Measurements from ENCODE around the gene CHI3L1.

The CHI3L1 gene

GRCh38 chr1:203178821-203179666, 7.5 kb downstream of the CHI3L1 start:
- H3K4me1 ChIP-seq (ENCODE audit: low read length) = peaks cover 41% of the 10 kb centered on the region
- H3K9ac ChIP-seq (ENCODE audit: low read length) = no peak overlapping the region
- no peak for TF ChIP-seq EZH2phosphoT487 (IDR thresholded peaks at IDR 0.05; ENCODE audit: low read depth)
- no peak for TF ChIP-seq CTCF (IDR thresholded peaks at IDR 0.05; ENCODE audit: low read depth, low read length)
- no peak overlapping the region for H2AFZ ChIP-seq (ENCODE audit: low read depth, low read length)
- peaks cover 3% of the 10 kb centered on the region; the same call in 1 of the 2 replicates for H4K20me1 ChIP-seq (ENCODE audit: insufficient read depth, low read length)
- H3K27ac ChIP-seq (ENCODE audit: low read length) = no peak overlapping the region
- no peaks in the 10 kb centered on the region for H3K9me3 ChIP-seq (ENCODE audit: insufficient read depth, low read length)
- H3K4me2 ChIP-seq (ENCODE audit: low read length) = no peak overlapping the region
- peaks cover 69% of the 10 kb centered on the region for H3K27me3 ChIP-seq (ENCODE audit: low read depth, low read length)
- no peaks in the 10 kb centered on the region for H3K36me3 ChIP-seq (replicated peaks; ENCODE audit: low read depth, low read length)
- H3K4me3 ChIP-seq (ENCODE audit: low read length) = no peak overlapping the region
- no peaks in the 10 kb centered on the region for H3K79me2 ChIP-seq (ENCODE audit: low read length)

- Histone ChIP-seq H3K9ac (ENCODE audit: low read length) (no peak overlapping the region), H3K27ac (ENCODE audit: low read length) (no peak overlapping the region), H3K27me3 (ENCODE audit: low read depth, low read length) (peaks cover 69% of the 10 kb centered on the region), H3K4me1 (ENCODE audit: low read length) (peaks cover 51% of the 10 kb centered on the region), H3K4me3 (ENCODE audit: low read length) (no peak overlapping the region), H3K79me2 (ENCODE audit: low read length) (no peaks in the 10 kb centered on the region), H2AFZ (ENCODE audit: low read depth, low read length) (no peak overlapping the region), H3K4me2 (ENCODE audit: low read length) (no peak overlapping the region), H3K36me3 (replicated peaks; ENCODE audit: low read depth, low read length) (no peaks in the 10 kb centered on the region), H3K9me3 (ENCODE audit: insufficient read depth, low read length) (no peaks in the 10 kb centered on the region), H4K20me1 (ENCODE audit: insufficient read depth, low read length) (peaks cover 5% of the 10 kb centered on the region; the same call in 1 of the 2 replicates)
- TF ChIP-seq CTCF (IDR thresholded peaks at IDR 0.05; ENCODE audit: low read depth, low read length) (no peak), EZH2phosphoT487 (IDR thresholded peaks at IDR 0.05; ENCODE audit: low read depth) (no peak)
These were observed 8.4 kb downstream of the CHI3L1 start for GRCh38 chr1:203178083-203178482.

- H3K36me3 ChIP-seq (replicated peaks; ENCODE audit: low read depth, low read length) = no peaks in the 10 kb centered on the region
- H3K79me2 ChIP-seq (ENCODE audit: low read length) = no peaks in the 10 kb centered on the region
- H3K9me3 ChIP-seq (ENCODE audit: insufficient read depth, low read length) = no peaks in the 10 kb centered on the region
- H4K20me1 ChIP-seq (ENCODE audit: insufficient read depth, low read length) = peaks cover 5% of the 10 kb centered on the region; the same call in 1 of the 2 replicates
- peaks cover 56% of the 10 kb centered on the region for H3K4me1 ChIP-seq (ENCODE audit: low read length)
- no peak overlapping the region for H3K27ac ChIP-seq (ENCODE audit: low read length)
- H3K4me3 ChIP-seq (ENCODE audit: low read length) = no peak overlapping the region
- H3K27me3 ChIP-seq (ENCODE audit: low read depth, low read length) = peaks cover 69% of the 10 kb centered on the region
- TF ChIP-seq CTCF (IDR thresholded peaks at IDR 0.05; ENCODE audit: low read depth, low read length) (no peak), EZH2phosphoT487 (IDR thresholded peaks at IDR 0.05; ENCODE audit: low read depth) (no peak)
- H2AFZ ChIP-seq (ENCODE audit: low read depth, low read length) = no peak overlapping the region
- H3K9ac ChIP-seq (ENCODE audit: low read length) = no peak overlapping the region
- no peak overlapping the region for H3K4me2 ChIP-seq (ENCODE audit: low read length)
These were observed 8.9 kb downstream of the CHI3L1 start for GRCh38 chr1:203177470-203178039.

- Histone ChIP-seq H4K20me1 (ENCODE audit: insufficient read depth, low read length) (peaks cover 5% of the 10 kb centered on the region; the same call in 1 of the 2 replicates), H3K79me2 (ENCODE audit: low read length) (no peaks in the 10 kb centered on the region), H3K4me3 (ENCODE audit: low read length) (no peak overlapping the region), H3K36me3 (replicated peaks; ENCODE audit: low read depth, low read length) (no peaks in the 10 kb centered on the region), H3K27ac (ENCODE audit: low read length) (no peak overlapping the region), H3K9ac (ENCODE audit: low read length) (no peak overlapping the region), H3K9me3 (ENCODE audit: insufficient read depth, low read length) (no peaks in the 10 kb centered on the region), H2AFZ (ENCODE audit: low read depth, low read length) (no peak overlapping the region), H3K4me1 (ENCODE audit: low read length) (peaks cover 59% of the 10 kb centered on the region), H3K4me2 (ENCODE audit: low read length) (no peak overlapping the region), H3K27me3 (ENCODE audit: low read depth, low read length) (peaks cover 69% of the 10 kb centered on the region)
- TF ChIP-seq CTCF (IDR thresholded peaks at IDR 0.05; ENCODE audit: low read depth, low read length) = no peak
- no peak for TF ChIP-seq EZH2phosphoT487 (IDR thresholded peaks at IDR 0.05; ENCODE audit: low read depth)
These were observed 9.5 kb downstream of the CHI3L1 start for GRCh38 chr1:203177036-203177405.

Measured in OCI-LY3 (cell line).